Dermis microvascular lymphatic vessel endothelial cell (primary cell): ENCODE data around the gene ULBP2. TPM values are rescaled to one million over a fixed set of nuclear protein-coding genes. Genes with fewer than 3 reads are reported as not detected.
"Not testable (repeated sequence)": the region's sequence is repeated elsewhere in the genome, so short reads cannot be mapped to it uniquely, and the experiment has no call there.

Experiments
- DNase-seq, 2 donors: peaks; one replicate each; pipeline versions ENCODE4 v3.0.0 to v3.0.0-alpha.2; 2010; ENCODE audit warnings: low read depth in 2 of 2
- total RNA-seq: library from RNA; depleted of rRNA; stranded (reverse); fragments of >200 nt; gene quantifications from 2 replicates; pipeline ENCODE4 v1.2.1, GENCODE V29; 2014

Gene ULBP2
- total RNA-seq, 1 donor from 2014 or later = 1.4 TPM

- DNase-seq = not testable (repeated sequence)
Observed at GRCh38 chr6:149908480-149908879, 33.3 kb upstream of the ULBP2 start.

GRCh38 chr6:149909701-149910470, 31.9 kb upstream of the ULBP2 start:
- DNase-seq = no peak

GRCh38 chr6:149910721-149911151, 31.1 kb upstream of the ULBP2 start:
- DNase-seq = no peak

GRCh38 chr6:149912680-149913079, 29.1 kb upstream of the ULBP2 start:
- DNase-seq = not testable (repeated sequence)

- no peak for DNase-seq
Observed at GRCh38 chr6:149913085-149913484, 28.7 kb upstream of the ULBP2 start.

GRCh38 chr6:149913540-149914240, 28.1 kb upstream of the ULBP2 start:
- DNase-seq = no peak

- DNase-seq = no peak
Observed at GRCh38 chr6:149915970-149916865, 25.6 kb upstream of the ULBP2 start.

- DNase-seq = no peak
Observed at GRCh38 chr6:149917679-149918078, 24.1 kb upstream of the ULBP2 start.

- DNase-seq = no peak
Observed at GRCh38 chr6:149918151-149918905, 23.5 kb upstream of the ULBP2 start.

GRCh38 chr6:149919126-149919833, 22.5 kb upstream of the ULBP2 start:
- DNase-seq = not testable (repeated sequence)

- DNase-seq = no peak
Observed at GRCh38 chr6:149919834-149920225, 22.0 kb upstream of the ULBP2 start.

- DNase-seq = no peak
Observed at GRCh38 chr6:149921361-149921760, 20.5 kb upstream of the ULBP2 start.

GRCh38 chr6:149922091-149922490, 19.7 kb upstream of the ULBP2 start:
- DNase-seq = not testable (repeated sequence)

GRCh38 chr6:149922642-149923326, 19.0 kb upstream of the ULBP2 start, which contains the start of gene RAET1G:
RAET1G (minus strand) TSS chr6:149923121; CDS start chr6:149923010, 111 bp downstream.
- DNase-seq = peak; percentile 77 to 95

GRCh38 chr6:149923327-149923986, 18.4 kb upstream of the ULBP2 start:
- DNase-seq = no peak

- no peak for DNase-seq
Observed at GRCh38 chr6:149924206-149924932, 17.4 kb upstream of the ULBP2 start.

GRCh38 chr6:149924933-149925252, 16.9 kb upstream of the ULBP2 start:
- DNase-seq = no peak

GRCh38 chr6:149925253-149925973, 16.4 kb upstream of the ULBP2 start:
- peak in 1 of 2 donors; percentile 16 for DNase-seq
